B cell (primary cell): ENCODE results near the gene OTOP2. TPM values are rescaled to one million over a fixed set of nuclear protein-coding genes. Genes with fewer than 3 reads are reported as not detected.
A peak's percentile ranks its signal among the peaks of the same experiment; 100 is the strongest.

Source experiments
- ATAC-seq: fragments of 200-7000 bp; cut with Tn5 transposase; one replicate; pipeline ENCODE4 v1.10.0; 2021; ENCODE audit warnings: low read depth, mild to moderate bottlenecking, moderate number of reproducible peaks, moderate library complexity
- CTCF ChIA-PET: fragments of 350-600 bp; sonication (Branson Sonifier 250); formaldehyde crosslinking; loops from one replicate; lab custom pipeline; 2021; ENCODE audit warnings: antibody characterized with exemption, inconsistent platforms; lab: Charles Lee
- POLR2A ChIA-PET: fragments of 350-600 bp; sonication (Branson Sonifier 250); formaldehyde crosslinking; loops from one replicate; lab custom pipeline; 2021; ENCODE audit warnings: antibody characterized with exemption; lab: Charles Lee
- DNase-seq: peaks from one replicate; pipeline ENCODE4 v3.0.0; 2013
- H2AFZ ChIP-seq: 2 replicates; pipeline ENCODE4 v1.6.1; 2012; ENCODE audit warnings: mild to moderate bottlenecking, low read depth, low read length; ENCODE audit not compliant: insufficient read depth, poor library complexity, severe bottlenecking
- H3K27ac ChIP-seq, 2 donors: 1 replicate in 1 of 2; 2 replicates in 1 of 2; pipeline ENCODE4 v1.5.1; 2012 to 2013; ENCODE audit warnings: low read length in 2 of 2, mild to moderate bottlenecking in 2 of 2, moderate library complexity in 1 of 2
- H3K27me3 ChIP-seq, 4 experiments: fragments of 200-600 bp in 1 of 4; sonication (generic) in 1 of 4; replicated peaks in 1 of 4; 1 replicate in 2 of 4; 2 replicates in 2 of 4; pipeline versions ENCODE4 v1.6.1 to v1.7.0; 2013 to 2016; ENCODE audit warnings: low read length in 3 of 4, mild to moderate bottlenecking in 2 of 4, mixed read lengths in 1 of 4, moderate library complexity in 1 of 4; ENCODE audit not compliant: insufficient read depth in 4 of 4, control insufficient read depth in 3 of 4; ENCODE audit errors: control extremely low read depth in 1 of 4
- H3K36me3 ChIP-seq, 2 experiments: replicated peaks in 1 of 2; 1 replicate in 1 of 2; 2 replicates in 1 of 2; pipeline versions ENCODE4 v1.6.1 to v1.7.1; 2013; ENCODE audit warnings: low read length in 1 of 2; ENCODE audit not compliant: insufficient read depth in 2 of 2, control insufficient read depth in 1 of 2; ENCODE audit errors: control extremely low read depth in 1 of 2, extremely low read depth in 1 of 2
- H3K4me1 ChIP-seq, 2 donors: fragments of 200-600 bp in 1 of 2; sonication (generic) in 1 of 2; 1 replicate in 1 of 2; 2 replicates in 1 of 2; pipeline versions ENCODE4 v1.5.1 to v1.6.1; 2013 to 2017; ENCODE audit warnings: low read length in 2 of 2; ENCODE audit not compliant: control insufficient read depth in 2 of 2, insufficient read depth in 2 of 2
- H3K4me2 ChIP-seq: replicated peaks from 2 replicates; pipeline ENCODE3; 2012; ENCODE audit warnings: mild to moderate bottlenecking, low read depth, low read length; ENCODE audit not compliant: poor library complexity, severe bottlenecking
- H3K4me3 ChIP-seq, 5 experiments: fragments of 200-600 bp in 1 of 5; sonication (generic) in 1 of 5; 1 replicate in 3 of 5; 2 replicates in 2 of 5; pipeline versions ENCODE4 v1.5.1 to v1.7.0; 2011 to 2016; ENCODE audit warnings: low read length in 4 of 5, mild to moderate bottlenecking in 4 of 5, low read depth in 2 of 5, control low read depth in 1 of 5, moderate library complexity in 1 of 5; ENCODE audit not compliant: insufficient read depth in 1 of 5; ENCODE audit errors: control extremely low read depth in 1 of 5, extremely low read depth in 1 of 5
- H3K79me2 ChIP-seq: fragments of 200-600 bp; sonication (generic); one replicate; pipeline ENCODE4 v1.6.0; 2016; ENCODE audit warnings: low read length; ENCODE audit not compliant: control insufficient read depth, insufficient read depth
- H3K9ac ChIP-seq: fragments of 200-600 bp; sonication (generic); 2 replicates; pipeline ENCODE4 v1.6.1; 2017; ENCODE audit warnings: mild to moderate bottlenecking, low read length, moderate library complexity
- H3K9me3 ChIP-seq, 3 donors: one replicate each; pipeline versions ENCODE4 v1.6.1 to v1.7.1; 2013; ENCODE audit warnings: low read length in 2 of 3; ENCODE audit not compliant: control insufficient read depth in 2 of 3, insufficient read depth in 1 of 3; ENCODE audit errors: control extremely low read depth in 1 of 3
- H4K20me1 ChIP-seq: 2 replicates; pipeline ENCODE4 v1.6.0; 2012; ENCODE audit warnings: mild to moderate bottlenecking, low read length; ENCODE audit not compliant: insufficient read depth, control insufficient read depth, poor library complexity, severe bottlenecking
- H3K27ac Mint-ChIP-seq: one replicate; pipeline ENCODE4 v1.8.0; 2021; ENCODE audit warnings: mixed read lengths
- H3K27me3 Mint-ChIP-seq: one replicate; pipeline ENCODE4 v1.8.0; 2021; ENCODE audit warnings: mixed read lengths
- H3K4me1 Mint-ChIP-seq: one replicate; pipeline ENCODE4 v1.8.0; 2021; ENCODE audit warnings: mixed read lengths
- H3K4me3 Mint-ChIP-seq: one replicate; pipeline ENCODE4 v1.8.0; 2021; ENCODE audit warnings: mixed read lengths
- H3K9me3 Mint-ChIP-seq: one replicate; pipeline ENCODE4 v1.8.0; 2022; ENCODE audit warnings: mixed read lengths; ENCODE audit not compliant: insufficient read depth
- EZH2 ChIP-seq: IDR thresholded peaks from 2 replicates; pipeline ENCODE4 v1.6.1; 2012; ENCODE audit warnings: borderline replicate concordance, low read depth, mild to moderate bottlenecking, moderate library complexity, low read length; ENCODE audit not compliant: insufficient read depth, poor library complexity, severe bottlenecking
- WGBS: methylation state at CpG from one replicate; pipeline ENCODE4 v1.1.5; 2013; ENCODE audit warnings: missing lambda C conversion rate; ENCODE audit not compliant: insufficient coverage; 5-methylcytosine and 5-hydroxymethylcytosine counted together
- intact Hi-C: fragments of 100-400 bp; cut with micrococcal nuclease; formaldehyde crosslinking; loops from one replicate; pipeline ENCODE4 v1.10.0; 2022
- polyA plus RNA-seq: library from polyadenylated mRNA; depleted of rRNA; stranded (reverse); fragments of >200 nt; gene quantifications from 2 replicates; pipeline ENCODE4 v1.2.3, GENCODE V29; 2012
- total RNA-seq, 2 donors: library from RNA; stranded (reverse); fragments of 120-200 nt in 1 of 2; gene quantifications; 1 replicate in 1 of 2; 2 replicates in 1 of 2; pipeline versions ENCODE4 v1.2.3 to v1.2.4, GENCODE V29; 2013 to 2022
- TF ChIP-seq, protein P1 (sequence below): fragments of 200-600 bp; IDR thresholded peaks from one replicate; pipeline ENCODE4 v1.8.0; 2022; ENCODE audit warnings: antibody characterized with exemption, mild to moderate bottlenecking

Gene OTOP2
- total and polyA plus RNA-seq, 2 donors (not counting 1 experiment from before 2014, with no cell fraction given) = not detected

DNA sequence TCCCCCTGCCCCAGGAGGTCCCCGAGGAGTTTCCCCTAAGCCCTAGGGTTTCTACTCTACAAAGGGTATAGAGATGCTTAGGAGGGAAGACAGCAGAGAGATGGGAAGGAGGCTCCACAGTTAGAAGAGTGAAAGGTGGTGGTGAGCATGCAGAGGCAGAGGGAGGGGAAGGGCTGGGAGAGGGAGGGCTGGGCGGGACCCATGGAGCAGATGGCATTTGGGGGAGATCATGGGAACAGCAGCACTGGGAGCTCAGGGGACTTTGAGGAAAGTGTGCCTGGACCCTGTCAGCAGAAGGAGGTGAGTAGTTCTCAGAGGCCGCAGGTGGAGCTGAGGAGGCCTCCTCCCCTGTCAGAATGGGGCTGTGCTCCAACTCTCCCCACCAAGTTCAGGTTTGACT is 11.0 kb downstream of the OTOP2 start:
- no peak overlapping the region for H3K27ac ChIP-seq
- H3K9me3 Mint-ChIP-seq = no peaks in the 10 kb centered on the region
- H3K36me3 ChIP-seq = no peaks in the 10 kb centered on the region
- H3K4me3 Mint-ChIP-seq = no peak overlapping the region
- no peaks in the 10 kb centered on the region for H3K4me1 ChIP-seq
- CTCF ChIA-PET = interaction anchor here (1.3 kb wide), 1 partner anchor 26 kb away, joined by 3 read pairs; no protein-coding TSS in a partner anchor
- intact Hi-C loops = no loop called here
- H3K27ac Mint-ChIP-seq = no peak overlapping the region
- no peak overlapping the region for H3K9ac ChIP-seq
- ATAC-seq (no peak), DNase-seq (no peak)
- no peaks in the 10 kb centered on the region for H3K79me2 ChIP-seq
- POLR2A ChIA-PET = no interaction called here
- WGBS = 88% methylated on average over 2 of the region's 3 CpGs
- H3K27me3 ChIP-seq = peaks cover 0 to 54% (median 16%) of the 10 kb centered on the region in 4 experiments
- H2AFZ ChIP-seq = no peak overlapping the region
- TF ChIP-seq EZH2 = no peak
- TF ChIP-seq, protein P1, sequence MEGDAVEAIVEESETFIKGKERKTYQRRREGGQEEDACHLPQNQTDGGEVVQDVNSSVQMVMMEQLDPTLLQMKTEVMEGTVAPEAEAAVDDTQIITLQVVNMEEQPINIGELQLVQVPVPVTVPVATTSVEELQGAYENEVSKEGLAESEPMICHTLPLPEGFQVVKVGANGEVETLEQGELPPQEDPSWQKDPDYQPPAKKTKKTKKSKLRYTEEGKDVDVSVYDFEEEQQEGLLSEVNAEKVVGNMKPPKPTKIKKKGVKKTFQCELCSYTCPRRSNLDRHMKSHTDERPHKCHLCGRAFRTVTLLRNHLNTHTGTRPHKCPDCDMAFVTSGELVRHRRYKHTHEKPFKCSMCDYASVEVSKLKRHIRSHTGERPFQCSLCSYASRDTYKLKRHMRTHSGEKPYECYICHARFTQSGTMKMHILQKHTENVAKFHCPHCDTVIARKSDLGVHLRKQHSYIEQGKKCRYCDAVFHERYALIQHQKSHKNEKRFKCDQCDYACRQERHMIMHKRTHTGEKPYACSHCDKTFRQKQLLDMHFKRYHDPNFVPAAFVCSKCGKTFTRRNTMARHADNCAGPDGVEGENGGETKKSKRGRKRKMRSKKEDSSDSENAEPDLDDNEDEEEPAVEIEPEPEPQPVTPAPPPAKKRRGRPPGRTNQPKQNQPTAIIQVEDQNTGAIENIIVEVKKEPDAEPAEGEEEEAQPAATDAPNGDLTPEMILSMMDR = no peak
- H3K27me3 Mint-ChIP-seq = peaks cover 68% of the 10 kb centered on the region
- H4K20me1 ChIP-seq = no peaks in the 10 kb centered on the region
- H3K4me3 ChIP-seq = no peak overlapping the region
- H3K9me3 ChIP-seq = peaks cover 0 to 2% (median 0%) of the 10 kb centered on the region in 3 donors
- H3K4me1 Mint-ChIP-seq = no peaks in the 10 kb centered on the region
- no peak overlapping the region for H3K4me2 ChIP-seq

DNA sequence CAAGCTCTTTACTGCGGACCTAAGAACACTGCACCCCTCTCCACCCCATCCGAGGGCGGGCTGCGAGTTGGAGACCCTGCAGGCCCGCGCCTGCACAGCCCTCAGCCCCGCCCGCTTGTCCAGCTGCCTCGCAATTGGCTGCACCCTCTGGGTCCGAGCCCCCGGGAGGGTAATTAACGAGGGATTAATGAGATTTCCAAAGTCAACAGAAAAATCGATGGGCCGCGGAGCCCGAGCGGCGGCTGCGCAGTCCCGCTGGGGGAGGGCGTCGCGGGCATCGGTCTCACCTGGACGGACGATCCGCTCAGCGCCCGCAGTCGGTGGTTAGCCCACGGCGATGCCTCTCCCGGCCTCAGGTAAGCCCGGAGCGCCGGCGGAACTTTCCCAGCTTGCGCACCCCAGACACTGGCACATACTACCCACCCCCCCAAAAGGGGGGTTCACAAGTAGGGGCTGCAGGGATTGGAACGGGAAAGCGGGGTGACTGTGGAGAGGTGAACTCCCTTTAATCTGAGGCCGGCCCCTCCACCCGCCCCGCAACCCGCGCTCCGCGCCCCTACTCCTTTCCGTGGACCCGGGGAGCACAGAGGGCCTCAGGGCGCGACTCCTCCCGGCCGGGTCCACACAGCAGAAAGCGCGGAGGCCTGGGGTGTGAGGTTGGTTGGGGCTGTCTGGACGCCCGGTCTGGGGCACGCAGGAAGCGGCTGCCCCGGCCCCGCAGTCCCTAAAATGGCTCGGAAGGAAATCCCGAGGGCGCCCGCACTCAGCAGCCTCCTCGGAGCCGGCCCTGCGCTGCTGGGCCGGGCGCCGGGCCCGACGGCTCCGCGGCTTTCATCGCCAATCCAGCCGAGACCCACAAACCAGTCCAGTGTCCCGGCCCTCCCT is 11.8 kb downstream of the OTOP2 start, which contains the start of gene OTOP3:
TSS of gene OTOP3 (plus strand) at position 314 of the 885 bp plus-strand sequence. CDS start at position 338, 24 bp downstream.
- Histone ChIP-seq H4K20me1 (no peaks in the 10 kb centered on the region), H3K27ac (no peak within 1 kb of the TSS), H3K4me2 (peak within 1 kb of the TSS; percentile 19), H3K4me3 (no peak within 1 kb of the TSS), H3K27me3 (peaks cover 0 to 57% (median 16%) of the 10 kb centered on the region in 4 experiments), H2AFZ (no peak within 1 kb of the TSS), H3K9me3 (peaks cover 0 to 2% (median 0%) of the 10 kb centered on the region in 3 donors), H3K79me2 (no peaks in the 10 kb centered on the region), H3K36me3 (no peaks in the 10 kb centered on the region), H3K9ac (no peak within 1 kb of the TSS), H3K4me1 (no peaks in the 10 kb centered on the region)
- DNase-seq (no peak), ATAC-seq (no peak)
- no peaks in the 10 kb centered on the region for H3K4me1 Mint-ChIP-seq
- H3K4me3 Mint-ChIP-seq = no peak within 1 kb of the TSS
- no peaks in the 10 kb centered on the region for H3K9me3 Mint-ChIP-seq
- WGBS = 10% methylated on average over 68 of the region's 78 CpGs
- POLR2A ChIA-PET = no interaction called here
- intact Hi-C loops = no loop called here
- CTCF ChIA-PET = interaction anchor here (1.3 kb wide), 1 partner anchor 25 kb away, joined by 3 read pairs; no protein-coding TSS in a partner anchor
- peak; percentile 37 for TF ChIP-seq EZH2
- TF ChIP-seq, protein P1 = no peak
- H3K27me3 Mint-ChIP-seq = peaks cover 64% of the 10 kb centered on the region
- no peak within 1 kb of the TSS for H3K27ac Mint-ChIP-seq
